ENCODE measurements around the gene CACNA2D2.

CACNA2D2 gene

DNA sequence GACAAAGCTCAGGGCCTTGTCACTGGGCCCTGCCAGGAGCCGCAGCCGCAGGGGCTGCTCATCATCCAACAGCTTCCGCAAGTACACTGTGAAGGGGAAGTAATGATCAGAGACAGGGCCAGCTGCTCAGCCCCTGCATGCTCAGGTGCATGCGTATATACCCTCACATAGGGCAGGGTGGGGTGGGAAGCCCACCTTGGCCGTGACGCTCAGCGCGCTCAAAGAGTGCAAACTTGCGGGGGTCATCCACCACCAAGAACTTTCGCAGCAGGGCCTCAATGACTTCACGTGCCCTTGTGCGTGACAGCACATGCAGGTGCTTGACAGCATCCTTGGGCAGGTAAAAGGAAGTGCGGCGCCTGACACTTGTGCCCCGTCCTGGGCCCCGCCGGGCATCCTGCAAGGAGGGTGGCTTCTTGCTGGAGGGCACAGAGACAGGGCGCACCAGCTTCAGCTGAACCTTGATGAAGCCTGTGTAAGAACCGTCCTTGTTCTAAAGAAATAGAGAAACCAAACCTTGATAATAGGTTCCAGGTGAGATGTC lies 172.0 kb downstream of the CACNA2D2 start:
- TF ChIP-seq, protein P1, sequence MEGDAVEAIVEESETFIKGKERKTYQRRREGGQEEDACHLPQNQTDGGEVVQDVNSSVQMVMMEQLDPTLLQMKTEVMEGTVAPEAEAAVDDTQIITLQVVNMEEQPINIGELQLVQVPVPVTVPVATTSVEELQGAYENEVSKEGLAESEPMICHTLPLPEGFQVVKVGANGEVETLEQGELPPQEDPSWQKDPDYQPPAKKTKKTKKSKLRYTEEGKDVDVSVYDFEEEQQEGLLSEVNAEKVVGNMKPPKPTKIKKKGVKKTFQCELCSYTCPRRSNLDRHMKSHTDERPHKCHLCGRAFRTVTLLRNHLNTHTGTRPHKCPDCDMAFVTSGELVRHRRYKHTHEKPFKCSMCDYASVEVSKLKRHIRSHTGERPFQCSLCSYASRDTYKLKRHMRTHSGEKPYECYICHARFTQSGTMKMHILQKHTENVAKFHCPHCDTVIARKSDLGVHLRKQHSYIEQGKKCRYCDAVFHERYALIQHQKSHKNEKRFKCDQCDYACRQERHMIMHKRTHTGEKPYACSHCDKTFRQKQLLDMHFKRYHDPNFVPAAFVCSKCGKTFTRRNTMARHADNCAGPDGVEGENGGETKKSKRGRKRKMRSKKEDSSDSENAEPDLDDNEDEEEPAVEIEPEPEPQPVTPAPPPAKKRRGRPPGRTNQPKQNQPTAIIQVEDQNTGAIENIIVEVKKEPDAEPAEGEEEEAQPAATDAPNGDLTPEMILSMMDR (IDR thresholded peaks at IDR 0.05; ENCODE audit: low read length, missing control alignments) = no peak
- H3K4me3 ChIP-seq (replicated peaks; ENCODE audit: low read depth, low read length) = no peak overlapping the region
- no peak for DNase-seq (ENCODE audit: low read depth)

DNA sequence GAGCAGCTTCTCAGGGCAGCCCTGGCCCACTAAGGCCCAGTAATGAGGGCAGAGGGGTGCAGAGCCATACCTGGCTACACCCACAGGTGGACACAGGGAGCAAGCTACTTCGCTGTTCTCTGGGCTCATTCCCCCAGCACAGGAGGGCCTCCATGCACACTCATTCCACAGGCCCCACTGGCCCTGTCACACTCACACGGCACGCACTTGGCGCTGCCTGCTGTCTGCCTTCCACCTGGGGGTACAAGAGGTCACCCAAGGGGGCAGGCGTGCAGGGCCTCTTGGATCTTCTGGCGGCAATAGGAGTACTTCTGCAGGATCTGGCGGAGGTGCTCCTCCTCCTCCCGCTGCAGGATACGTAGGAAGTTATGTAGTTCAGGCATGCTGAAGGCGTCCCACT lies 173.1 kb downstream of the CACNA2D2 start:
- no peak for DNase-seq (ENCODE audit: low read depth)
- TF ChIP-seq, protein P1 (IDR thresholded peaks at IDR 0.05; ENCODE audit: low read length, missing control alignments) = no peak
- no peak overlapping the region for H3K4me3 ChIP-seq (replicated peaks; ENCODE audit: low read depth, low read length)

DNA sequence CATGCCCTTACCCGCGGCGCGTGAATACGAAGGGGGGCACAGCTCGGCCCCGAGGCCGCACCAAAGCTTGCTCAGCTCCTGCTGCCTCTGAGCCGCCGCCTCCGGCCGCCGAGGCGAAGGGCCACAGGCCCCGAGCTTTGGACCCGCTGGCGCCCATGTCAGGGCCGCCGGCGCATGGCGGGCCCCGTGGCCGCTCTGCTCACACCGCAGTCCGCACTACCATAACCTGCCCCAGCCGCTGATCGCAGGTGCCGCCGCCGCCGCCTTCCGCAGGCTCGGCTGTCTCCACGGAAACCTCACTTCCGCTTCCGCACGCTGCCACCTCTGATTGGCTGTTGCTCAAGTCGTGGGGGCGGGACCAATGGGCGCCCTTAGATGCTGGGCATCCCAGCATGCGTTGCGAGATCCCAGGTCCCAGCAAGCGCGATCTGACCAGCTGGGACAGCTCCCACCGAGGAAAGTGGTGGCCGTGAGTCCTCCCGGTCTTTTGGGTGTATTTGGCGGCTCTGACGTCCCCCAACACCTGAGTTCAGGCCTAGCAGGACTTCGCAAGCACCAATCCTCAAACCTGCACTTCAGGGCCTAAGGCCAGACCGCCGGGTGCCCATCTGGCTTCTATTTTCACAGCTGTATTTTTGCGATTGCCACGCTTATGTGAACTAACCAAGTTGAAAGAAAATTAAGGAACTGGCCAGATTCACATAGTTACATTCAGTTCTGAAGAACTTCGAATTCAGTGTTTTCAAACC lies 175.3 kb downstream of the CACNA2D2 start, which contains the start of gene TUSC2:
TUSC2 (minus strand) TSS at position 281 of the 749 bp plus-strand sequence; CDS start at position 157, 124 bp downstream.
- H3K4me3 ChIP-seq (replicated peaks; ENCODE audit: low read depth, low read length) = peak within 1 kb of the TSS; percentile 88
- peak; percentile 97 for DNase-seq (ENCODE audit: low read depth)
- TF ChIP-seq, protein P1 (IDR thresholded peaks at IDR 0.05; ENCODE audit: low read length, missing control alignments) = no peak

DNA sequence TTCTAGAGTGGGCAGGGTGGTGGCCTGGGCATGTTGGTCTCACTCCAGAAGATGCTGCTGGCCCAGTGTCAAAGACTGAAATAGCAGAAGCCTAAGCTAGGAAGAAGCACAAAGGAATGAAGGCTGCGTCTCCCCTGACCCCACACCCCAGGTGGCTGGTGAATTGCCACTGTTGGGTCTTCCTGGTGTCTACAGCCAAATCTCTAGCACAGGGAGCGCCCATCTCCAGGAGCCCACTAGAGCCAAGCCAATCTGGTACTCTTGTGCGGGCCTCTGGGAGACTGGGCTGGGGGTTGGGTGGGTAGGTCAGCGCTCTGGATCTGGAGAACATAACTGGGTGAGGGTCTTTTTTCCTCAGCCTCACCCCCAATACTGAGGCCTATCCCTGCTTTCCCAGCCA lies 176.3 kb downstream of the CACNA2D2 start:
- peak overlapping the region; percentile 88 for H3K4me3 ChIP-seq (replicated peaks; ENCODE audit: low read depth, low read length)
- DNase-seq (ENCODE audit: low read depth) = no peak
- TF ChIP-seq, protein P1 (IDR thresholded peaks at IDR 0.05; ENCODE audit: low read length, missing control alignments) = no peak

DNA sequence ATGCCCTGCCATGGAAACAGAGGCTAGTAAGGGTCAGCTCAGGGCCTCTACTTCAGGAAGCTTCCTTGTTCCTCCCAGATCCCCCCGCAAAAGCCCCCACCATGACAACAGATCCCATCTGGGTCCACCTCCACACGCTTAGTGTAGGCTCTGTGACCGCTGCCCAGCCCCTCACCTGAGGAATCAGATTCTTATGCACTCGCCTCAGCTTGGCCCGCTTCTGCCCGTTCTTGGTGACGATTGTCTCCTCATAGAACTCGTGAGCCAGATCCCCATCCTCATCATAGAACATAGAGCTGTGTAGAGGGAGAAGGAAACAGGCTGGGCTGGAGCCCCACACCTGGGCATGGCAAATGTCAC lies 177.3 kb downstream of the CACNA2D2 start:
- H3K4me3 ChIP-seq (replicated peaks; ENCODE audit: low read depth, low read length) = no peak overlapping the region
- TF ChIP-seq, protein P1 (IDR thresholded peaks at IDR 0.05; ENCODE audit: low read length, missing control alignments) = no peak
- no peak for DNase-seq (ENCODE audit: low read depth)

DNA sequence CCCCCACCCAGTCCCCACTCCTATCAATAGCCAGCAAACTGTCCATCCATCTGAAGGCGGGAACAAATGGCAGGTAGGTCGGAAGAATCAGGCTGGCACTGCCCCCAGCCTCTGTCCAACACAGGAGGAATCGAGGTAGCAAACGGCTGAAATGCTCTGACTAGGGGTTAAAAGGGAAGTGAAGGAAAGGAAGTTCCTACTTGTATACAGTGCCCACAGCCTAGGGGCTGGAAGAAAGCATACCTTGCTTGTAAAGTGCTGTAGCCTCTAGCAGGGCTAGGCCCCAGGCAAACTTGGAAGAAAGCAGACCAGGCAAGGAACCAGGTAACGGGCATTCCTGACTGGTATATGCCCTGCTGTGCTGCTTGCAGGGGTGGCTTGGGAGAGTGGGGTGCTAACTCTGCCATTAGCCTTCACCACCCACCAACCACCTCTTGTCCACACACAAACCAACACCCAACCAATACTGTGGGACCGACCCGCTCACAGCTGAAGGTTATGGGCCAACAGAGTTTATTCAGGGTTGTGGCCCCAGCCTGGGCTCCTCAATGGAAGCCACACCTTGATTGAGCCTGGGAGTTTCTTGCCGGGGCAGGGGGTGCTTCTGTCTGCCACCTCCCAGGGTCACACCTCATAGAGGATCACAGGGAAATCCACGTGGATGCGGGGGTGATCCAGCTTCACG lies 177.8 kb downstream of the CACNA2D2 start:
- DNase-seq (ENCODE audit: low read depth) = no peak
- TF ChIP-seq, protein P1 (IDR thresholded peaks at IDR 0.05; ENCODE audit: low read length, missing control alignments) = no peak
- no peak overlapping the region for H3K4me3 ChIP-seq (replicated peaks; ENCODE audit: low read depth, low read length)
